Iris pigment epithelial cell (primary cell): Measurements from ENCODE around the gene LRRC28.
A peak's percentile ranks its signal among the peaks of the same experiment; 100 is the strongest.
"Not testable (repeated sequence)": the region's sequence is repeated elsewhere in the genome, so short reads cannot be mapped to it uniquely, and the experiment has no call there.

ENCODE experiments used
- DNase-seq: peaks from one replicate; pipeline ENCODE4 v3.0.0-alpha.2; 2011; ENCODE audit warnings: low read depth

The LRRC28 gene

DNA sequence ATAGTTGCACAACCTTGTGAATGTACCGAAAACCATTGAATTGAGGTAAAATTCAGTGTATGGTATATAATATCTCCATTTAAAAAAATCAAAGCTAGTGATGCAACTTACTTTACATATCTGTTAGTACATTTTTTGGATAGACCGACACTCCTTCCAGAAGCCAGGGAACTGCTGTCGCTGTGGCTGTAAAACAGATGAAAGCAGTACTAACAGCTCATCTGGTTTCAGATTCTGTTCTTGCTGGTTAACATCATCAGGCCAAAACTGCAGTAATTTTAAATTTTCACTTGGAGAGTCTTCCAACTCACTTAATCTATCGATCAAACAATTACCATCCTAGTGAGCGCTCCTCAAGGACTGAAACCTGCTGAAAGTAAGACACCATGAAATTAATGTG lies 145.1 kb downstream of the LRRC28 start:
- no peak for DNase-seq

DNA sequence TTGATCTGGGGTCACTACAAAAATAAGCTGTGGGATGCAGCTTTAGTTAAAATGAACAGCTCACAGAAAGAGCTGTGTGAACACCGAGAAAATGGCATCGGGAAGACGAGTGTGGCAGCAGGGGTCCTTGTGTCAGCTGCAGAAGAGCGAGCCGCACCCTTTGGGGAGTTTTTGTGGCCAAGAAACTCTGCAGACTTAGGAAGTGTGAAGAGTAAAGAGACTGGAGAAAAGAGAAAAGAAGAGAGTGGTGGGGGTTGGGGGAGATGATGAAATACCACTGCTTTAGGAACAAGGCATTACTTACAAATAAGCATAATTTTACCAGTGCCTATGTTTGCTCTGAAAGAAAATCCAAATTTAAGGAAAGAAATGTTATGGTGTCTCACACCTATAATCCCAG lies 147.8 kb downstream of the LRRC28 start:
- no peak for DNase-seq

DNA sequence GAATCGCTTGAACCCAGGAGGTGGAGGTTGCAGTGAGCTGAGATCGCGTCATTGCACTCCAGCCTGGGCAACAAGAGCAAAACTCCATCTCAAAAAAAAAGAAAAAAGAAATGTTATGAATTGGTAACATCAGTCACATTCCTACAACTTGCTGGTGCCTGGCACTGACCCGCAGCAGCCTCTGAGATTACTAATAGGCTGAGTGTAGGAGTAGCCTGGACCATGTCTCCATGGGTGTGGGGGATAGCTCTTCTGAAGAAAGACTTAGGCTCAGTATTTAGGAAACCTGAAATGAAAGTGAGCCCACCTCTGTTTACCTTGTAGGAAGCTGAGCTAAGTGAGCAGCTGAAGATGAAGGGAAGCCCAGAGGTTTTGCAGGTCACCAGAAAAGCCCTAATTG lies 148.3 kb downstream of the LRRC28 start:
- DNase-seq = peak; percentile 27

DNA sequence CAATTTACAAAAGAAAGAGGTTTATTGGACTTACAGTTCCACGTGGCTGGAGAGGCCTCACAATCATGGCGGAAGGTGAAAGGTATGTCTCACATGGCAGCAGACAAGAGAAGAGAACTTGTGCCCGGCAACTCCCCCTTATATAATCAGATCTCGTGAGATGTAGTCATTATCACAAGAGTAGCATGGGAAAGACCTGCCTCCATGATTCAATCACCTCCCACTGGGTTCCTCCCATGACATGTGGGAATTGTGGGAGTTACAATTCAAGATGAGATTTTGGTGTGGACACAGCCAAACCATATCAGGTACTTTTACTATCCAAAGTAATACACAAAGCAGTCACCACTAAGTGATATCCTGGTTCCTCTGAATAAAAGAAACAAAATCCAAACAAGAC lies 149.9 kb downstream of the LRRC28 start:
- not testable (repeated sequence) for DNase-seq

DNA sequence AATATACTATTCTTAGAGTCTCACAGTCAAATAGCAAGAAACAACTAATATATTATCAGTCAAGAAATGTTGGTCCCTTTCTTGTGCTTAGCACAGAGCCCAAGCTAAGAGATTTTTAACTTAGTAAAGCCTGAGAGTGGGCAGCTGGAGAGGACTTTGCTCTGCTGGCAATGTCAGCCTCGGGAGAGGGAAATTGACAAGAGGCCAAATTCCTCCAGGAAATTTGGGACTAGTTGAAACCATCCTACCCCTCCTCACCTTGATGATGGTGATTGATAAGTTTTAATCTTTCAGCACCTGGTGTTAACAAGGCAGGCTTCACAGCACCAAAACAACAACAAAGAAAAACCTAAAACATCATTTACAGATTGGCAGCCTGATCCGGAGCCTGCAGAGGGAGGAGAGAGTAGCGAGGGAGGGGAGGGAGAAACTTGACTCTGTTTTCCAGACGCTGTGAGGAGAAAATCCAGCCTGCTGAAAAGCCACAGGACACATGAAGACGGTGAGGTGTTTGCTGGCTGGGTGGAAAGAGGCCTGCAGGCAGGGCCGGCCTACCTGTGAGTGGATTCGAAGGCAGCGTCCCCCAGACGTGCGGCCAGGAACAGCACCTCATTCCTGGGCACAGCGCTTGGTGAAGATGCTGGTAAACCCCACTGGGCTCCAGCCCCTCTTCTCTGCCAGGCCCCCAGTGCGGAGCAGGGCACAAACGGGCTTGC lies 150.9 kb downstream of the LRRC28 start:
- DNase-seq = no peak

DNA sequence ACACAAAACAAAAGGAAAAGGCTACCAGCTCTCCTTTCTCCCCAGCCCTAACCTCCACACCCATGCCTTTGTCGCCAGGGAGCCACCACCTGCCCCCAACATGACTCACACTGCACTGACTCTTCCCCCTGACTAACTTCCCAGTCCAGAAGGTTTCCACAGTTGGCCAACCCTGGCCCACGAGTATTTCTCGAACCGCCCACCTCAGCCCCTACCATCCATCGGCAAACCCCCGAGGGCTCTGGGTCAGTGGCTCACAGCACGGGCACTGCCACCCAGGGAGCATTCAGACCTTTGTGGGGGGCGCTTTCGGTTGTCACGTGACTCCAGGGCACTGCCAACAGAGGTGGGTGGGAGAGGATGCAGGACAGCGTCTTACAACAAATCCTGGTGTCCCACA lies 152.3 kb downstream of the LRRC28 start:
- DNase-seq = no peak

DNA sequence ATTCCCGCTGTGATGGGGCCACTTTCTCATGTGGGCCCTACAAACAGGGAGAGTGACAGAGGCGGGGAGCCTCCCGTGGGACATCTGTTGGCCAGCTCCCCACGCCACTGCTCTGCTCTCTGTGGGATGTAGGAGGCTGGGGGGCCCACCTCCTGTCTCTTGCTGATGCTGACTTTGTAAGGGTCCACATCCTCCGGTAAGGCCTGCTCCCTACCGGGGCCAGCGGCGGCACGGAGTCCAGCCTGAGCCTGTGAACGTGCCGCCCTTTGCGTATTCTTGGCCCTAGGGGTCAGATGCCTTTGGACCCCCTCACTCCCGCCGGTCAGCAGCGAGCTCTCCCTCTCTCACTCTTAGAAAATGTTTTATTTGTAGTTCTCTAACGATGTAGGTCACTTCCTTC lies 153.2 kb downstream of the LRRC28 start:
- DNase-seq = no peak

DNA sequence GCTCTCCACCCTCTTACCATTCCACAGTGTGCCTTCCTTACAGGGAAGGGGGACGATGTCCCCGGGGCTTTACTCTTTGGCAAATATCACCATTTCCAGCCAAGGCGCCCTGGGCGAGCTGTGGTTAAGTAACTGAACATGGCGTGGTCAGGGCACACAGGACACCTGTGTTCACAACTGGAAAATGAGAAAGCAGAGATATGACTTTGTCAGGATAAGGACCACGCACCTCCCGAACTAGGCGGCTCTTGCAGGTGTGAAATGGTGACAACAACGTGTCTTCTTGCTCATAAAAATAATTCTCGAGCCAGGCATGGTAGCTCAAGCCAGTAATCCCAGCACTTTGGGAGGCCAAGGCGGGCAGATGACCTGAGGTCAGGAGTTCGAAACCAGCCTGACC lies 154.8 kb downstream of the LRRC28 start:
- DNase-seq = no peak

DNA sequence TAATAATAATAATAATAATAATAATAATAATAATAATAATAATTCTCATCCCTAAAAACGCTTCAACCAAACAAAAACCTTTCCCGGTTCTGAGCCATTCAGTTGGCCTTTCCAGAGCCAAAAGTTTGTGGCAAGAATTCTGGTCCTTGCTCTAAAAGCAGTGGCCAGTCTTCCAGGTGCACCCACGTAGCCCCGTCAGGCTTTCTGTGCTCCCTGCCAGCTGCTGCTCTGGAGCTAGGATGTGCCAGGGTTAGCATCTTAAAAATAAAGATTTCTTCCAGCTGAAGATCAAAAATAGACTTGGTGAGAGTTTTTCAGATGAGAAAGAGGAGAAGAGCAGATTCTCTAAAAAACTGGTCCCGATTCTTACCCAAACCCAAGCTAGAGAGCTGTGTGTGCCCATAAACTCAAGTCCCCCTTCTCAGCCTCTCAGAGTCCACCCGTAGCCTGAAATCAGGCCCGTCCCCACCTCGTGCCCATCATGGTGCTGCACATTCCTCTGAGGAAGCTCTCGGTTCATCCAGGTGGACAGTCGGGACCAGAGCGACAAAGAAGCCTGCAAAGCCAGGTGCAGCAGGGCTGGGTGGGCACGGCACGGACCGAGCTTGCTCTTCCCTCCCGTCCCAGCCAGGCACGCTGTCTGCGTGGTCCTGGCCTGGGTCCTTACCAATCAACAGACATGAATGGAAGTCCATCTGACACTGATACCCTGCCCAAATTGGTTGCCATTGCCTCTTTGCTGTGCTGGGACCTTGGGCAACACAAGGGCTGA lies 155.6 kb downstream of the LRRC28 start:
- DNase-seq = no peak

DNA sequence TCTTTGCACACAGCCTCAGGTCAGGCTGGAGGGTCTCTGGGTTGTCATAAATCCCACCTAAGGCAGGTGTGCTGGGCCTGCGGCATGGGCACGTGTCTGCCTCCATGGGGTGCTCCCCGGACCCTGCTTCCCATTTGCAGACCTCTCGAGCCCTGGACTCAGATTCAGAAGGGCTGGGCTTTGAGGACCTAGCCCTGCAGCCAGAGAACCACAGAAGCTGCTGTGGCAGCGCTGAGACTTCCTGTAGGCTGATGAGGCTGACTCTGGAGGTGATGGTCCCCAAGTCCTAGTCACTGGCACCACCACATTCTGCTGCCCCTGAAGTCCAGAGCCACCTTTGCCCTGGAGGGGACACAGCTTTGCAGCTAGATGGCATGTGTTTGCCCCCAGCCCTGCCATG lies 156.4 kb downstream of the LRRC28 start:
- DNase-seq = no peak

DNA sequence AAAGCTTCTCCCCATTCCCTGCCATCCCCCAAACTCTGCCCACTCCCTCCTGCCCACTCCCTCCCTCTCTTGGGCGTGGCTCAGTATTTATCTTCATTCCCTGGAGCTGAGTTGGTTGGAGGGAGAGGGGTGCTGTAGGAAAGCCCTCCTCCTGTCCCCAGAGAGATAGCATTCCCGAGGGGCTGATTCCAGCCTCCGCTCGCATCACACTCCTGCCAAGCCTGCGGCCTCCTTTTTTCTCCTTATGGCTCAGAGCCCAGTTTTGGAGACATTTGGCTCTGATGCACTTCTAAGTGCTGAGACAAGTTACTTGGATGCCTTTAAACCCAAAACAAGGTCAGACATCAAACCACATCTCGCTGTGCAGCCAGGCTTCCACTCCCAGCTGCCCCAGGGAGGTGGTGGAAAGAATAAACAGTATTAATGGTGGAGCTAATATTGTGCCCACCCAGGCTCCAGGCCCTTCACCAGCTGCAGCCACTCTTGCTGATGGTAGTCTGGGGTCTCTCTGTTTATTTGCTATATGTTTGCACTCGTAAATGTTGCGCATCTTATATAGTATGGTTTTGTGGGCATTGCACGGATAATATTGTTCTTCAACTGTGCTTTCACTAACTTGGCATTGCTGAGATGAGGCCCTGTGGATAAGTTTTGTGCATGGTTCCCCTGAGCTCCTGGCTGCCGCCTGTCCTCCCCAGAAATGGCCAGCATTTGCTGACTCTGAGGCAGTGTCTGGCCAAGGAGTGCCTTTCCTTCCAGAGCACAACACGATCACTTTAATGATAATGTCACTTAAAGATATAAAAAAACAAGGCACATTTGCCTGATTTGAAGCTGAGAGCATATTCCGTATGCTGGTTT lies 157.2 kb downstream of the LRRC28 start:
- DNase-seq = peak; percentile 87

DNA sequence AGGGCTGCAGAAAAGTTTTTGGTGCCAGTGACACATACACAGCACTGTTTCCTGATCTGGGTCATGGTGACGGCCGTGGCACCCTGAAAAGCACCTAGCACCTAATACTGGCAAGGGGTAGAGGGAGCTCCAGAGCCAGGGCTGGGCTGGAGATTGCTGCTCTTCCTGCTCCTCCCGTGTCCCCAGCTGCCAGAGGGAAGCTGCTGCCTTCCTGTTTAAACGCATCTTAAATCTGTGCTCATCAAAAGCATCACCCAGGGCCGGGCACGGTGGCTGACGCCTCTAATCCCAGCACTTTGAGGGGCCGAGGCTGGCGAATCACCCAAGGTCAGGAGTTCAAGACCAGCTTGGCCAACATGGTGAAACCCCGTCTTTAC lies 157.8 kb downstream of the LRRC28 start:
- peak; percentile 47 for DNase-seq

DNA sequence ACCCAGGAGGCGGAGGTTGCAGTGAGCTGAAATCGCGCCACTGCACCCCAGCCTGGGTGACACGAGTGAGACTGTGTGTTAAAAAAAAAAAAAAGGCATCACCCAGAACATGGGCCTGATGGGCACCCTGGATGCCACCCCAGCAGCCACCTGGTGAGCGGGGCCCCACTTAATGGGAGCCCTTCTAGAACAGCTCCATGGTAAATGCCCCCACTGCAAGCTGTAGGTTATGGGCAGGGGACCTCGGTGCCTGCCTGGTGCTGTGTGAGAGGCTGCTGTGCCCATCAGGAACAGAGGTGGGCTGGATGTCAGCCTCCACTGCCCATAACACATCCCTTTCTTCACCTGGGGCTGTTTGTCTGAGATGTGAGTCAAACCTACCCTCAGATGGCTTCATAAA lies 158.3 kb downstream of the LRRC28 start:
- DNase-seq = no peak

DNA sequence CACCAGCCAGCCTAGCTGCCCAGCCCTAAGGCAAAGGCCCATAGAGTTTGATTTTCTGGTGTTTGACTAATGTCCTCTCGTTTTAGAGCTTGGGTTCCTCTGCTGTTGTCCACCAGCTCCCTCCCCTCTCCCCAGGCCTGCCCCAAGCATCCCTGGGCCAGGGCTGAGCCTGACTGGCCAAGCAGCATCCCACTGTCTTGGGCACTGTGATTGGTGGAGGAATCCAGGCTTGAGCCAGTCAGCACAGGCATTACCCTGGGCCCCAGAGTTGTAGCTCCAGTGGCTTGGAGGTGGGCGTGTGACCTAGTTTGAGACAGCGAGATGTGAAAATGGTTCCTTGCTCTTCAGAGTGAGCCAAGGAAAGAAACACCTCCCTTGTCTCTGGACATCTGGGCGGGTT lies 159.2 kb downstream of the LRRC28 start:
- DNase-seq = no peak

DNA sequence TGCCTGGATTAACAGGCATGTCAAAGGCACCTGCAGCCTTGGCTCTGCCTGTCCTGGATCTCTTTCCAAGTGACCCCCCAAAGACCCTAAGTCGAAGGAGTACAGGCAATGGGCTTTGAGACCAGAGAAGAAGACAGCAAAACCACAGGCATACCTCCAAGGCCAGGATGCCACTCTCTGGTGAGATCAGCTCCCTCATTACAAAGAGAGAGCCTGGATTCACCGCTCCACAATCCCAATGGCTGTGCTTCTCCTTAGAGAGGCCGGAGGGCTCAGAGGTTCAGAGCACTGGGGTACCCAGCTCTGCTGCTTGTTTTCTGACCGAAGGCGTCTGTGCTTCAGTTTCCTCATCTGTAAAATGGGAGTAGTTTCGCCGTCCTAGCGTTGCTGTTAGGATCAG lies 160.0 kb downstream of the LRRC28 start:
- DNase-seq = no peak

DNA sequence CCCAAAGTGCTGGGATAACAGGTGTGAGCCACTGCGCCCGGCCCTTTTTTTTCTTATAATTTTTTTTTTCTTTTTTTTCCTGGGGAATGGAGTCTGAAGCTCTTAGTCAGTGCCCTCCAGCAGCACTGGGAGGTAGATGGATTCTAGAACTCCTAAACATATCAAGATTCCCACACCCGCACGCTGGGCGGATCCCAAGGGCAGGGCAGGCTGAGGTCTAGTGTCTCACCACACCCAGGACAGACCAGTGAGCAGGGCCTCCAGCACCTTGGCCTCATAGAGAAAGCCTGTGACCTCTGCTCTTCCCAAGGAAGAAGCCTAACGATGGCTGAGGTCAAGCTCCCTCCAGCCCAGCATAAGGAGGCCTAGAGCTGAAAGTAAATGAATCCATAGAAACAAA lies 160.8 kb downstream of the LRRC28 start:
- no peak for DNase-seq

DNA sequence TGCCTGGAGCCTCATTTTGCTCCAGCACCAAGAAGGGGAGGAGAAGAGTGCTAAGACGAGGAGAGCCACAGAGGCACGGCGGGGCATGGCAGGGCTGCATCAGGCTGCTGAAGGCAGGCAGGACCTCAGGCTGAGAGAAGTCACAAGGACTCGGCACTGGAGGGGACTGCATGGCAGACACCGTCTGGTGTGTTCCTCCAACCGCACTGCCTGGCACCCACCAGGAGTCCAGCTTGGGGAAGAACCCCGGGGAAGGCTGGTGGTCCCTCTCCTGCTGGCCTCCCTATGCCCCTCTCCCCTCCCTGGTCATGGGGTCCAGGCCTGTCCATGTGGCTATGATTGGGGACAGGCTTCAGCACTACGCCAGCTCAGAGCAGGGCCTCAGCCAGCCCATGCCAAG lies 161.3 kb downstream of the LRRC28 start:
- no peak for DNase-seq

DNA sequence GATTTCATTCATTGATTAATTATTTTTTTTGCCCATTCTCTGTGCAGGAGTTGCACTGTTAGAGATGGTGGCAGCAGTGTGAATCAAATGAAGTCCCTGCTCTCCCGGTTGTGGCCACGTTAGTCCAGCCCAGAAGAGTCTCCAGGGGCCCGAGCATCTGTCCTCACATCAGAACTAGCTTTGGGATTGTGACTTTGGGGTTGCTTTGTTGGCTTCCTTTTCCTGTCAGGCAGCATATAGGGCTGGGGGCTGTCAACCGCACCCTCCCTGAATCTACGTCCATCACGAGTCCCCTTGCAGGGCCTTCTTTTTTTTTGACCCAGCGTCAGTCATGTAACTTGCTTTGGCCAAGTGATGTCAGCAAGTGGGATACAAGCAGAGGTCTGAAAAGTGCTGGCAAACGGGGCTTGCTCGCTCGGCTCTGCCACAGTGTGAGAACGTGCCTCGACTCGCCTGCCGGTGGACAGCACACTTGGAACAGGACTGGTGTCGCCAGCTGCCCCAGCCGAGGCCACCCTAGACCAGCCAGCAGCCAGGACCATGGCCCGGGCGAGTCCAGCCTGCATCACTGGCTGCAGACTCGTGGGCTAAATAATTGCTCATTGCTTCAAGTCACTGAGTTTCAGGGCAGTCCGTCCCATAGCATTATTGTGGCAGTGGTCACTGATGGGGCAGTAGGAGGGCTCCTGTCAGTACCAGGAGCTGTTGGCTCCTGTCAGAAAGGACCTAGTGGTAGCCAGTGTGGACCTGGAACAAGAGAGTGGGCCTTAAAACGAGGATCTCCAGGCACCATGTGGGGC lies 162.9 kb downstream of the LRRC28 start:
- DNase-seq = no peak

DNA sequence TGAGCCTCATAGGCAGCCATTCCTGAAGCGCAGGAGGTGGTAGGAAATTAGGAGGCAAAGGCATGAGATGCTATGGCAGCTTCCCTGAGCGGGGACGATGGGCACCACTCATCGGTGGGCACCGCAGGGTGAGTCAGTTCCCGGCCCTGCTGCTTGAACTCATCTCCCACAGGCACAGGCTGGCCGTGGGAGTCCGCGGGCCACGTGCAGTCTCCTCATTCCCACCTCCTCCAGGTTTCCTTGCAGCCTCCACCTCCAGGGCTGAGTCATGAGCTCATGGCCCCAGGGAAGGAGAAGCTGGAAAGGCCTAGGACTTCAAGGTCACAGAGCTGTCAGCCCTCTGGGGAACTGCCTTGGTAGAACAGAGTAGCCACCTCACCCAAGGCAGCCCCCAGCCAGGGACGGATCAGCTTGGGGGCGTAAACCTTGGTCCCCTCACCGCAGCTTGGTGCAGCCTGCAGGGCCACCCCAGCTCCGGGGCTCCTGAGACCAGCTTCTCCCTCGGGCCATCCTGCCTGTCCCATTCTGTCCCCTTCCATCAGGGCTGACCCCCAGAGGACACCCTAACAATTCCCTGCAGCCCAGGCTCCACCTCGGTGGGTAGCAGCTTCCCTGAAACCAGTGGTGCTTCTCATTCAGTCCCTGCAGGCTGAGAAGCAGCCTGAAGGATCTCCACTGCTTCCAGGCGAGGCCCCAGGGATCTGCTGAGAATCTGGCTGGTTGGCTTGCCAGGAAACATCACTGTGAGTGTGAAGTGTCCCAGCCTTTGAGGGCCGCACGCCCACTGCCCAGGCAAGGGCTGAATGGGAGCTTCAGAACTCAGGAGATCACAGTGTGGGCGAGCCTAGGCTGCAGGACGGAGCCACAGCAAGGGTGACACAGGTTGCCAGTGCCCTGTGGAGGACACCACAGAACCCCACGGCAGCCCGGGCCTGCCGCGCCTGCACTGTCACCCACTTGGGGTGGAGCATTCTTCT lies 163.8 kb downstream of the LRRC28 start:
- no peak for DNase-seq
